ENCODE measurements around the gene UGP2. TPM values are rescaled to one million over a fixed set of nuclear protein-coding genes. Genes with fewer than 3 reads are reported as not detected.
"Not testable (repeated sequence)": the region's sequence is repeated elsewhere in the genome, so short reads cannot be mapped to it uniquely, and the experiment has no call there.

UGP2 gene
- polyA plus RNA-seq, 3 donors: 115 to 137 (median 123) TPM

GRCh38 chr2:63876311-63876710, 34.6 kb downstream of the UGP2 start:
- no peak for DNase-seq (ENCODE audit: extremely low read depth in 1 of 11, low read depth in 9 of 11, low spot score in 4 of 11)

- no peak for DNase-seq (ENCODE audit: extremely low read depth in 1 of 11, low read depth in 9 of 11, low spot score in 4 of 11)
Measured at GRCh38 chr2:63878486-63878885, 36.8 kb downstream of the UGP2 start.

GRCh38 chr2:63879876-63880433, 38.3 kb downstream of the UGP2 start:
- DNase-seq (ENCODE audit: extremely low read depth in 1 of 11, low read depth in 9 of 11, low spot score in 4 of 11): no peak

- no peak for DNase-seq (ENCODE audit: extremely low read depth in 1 of 11, low read depth in 9 of 11, low spot score in 4 of 11)
Measured at GRCh38 chr2:63880625-63881024, 38.9 kb downstream of the UGP2 start.

- DNase-seq (ENCODE audit: extremely low read depth in 1 of 11, low read depth in 9 of 11, low spot score in 4 of 11): no peak
Measured at GRCh38 chr2:63881205-63881604, 39.5 kb downstream of the UGP2 start.

GRCh38 chr2:63882395-63883105, 40.9 kb downstream of the UGP2 start:
- DNase-seq (ENCODE audit: extremely low read depth in 1 of 11, low read depth in 9 of 11, low spot score in 4 of 11): no peak

- no peak for DNase-seq (ENCODE audit: extremely low read depth in 1 of 11, low read depth in 9 of 11, low spot score in 4 of 11)
Measured at GRCh38 chr2:63886445-63886844, 44.7 kb downstream of the UGP2 start.

- DNase-seq (ENCODE audit: extremely low read depth in 1 of 11, low read depth in 9 of 11, low spot score in 4 of 11): no peak
Measured at GRCh38 chr2:63888053-63888452, 46.4 kb downstream of the UGP2 start.

GRCh38 chr2:63888490-63889402, 47.0 kb downstream of the UGP2 start:
- peak; percentile 15 to 52 (median 26) for DNase-seq (ENCODE audit: extremely low read depth in 1 of 11, low read depth in 9 of 11, low spot score in 4 of 11)

GRCh38 chr2:63890678-63891077, 49.0 kb downstream of the UGP2 start:
- no peak for DNase-seq (ENCODE audit: extremely low read depth in 1 of 11, low read depth in 9 of 11, low spot score in 4 of 11)

GRCh38 chr2:63891488-63892030, 49.9 kb downstream of the UGP2 start:
- no peak for DNase-seq (ENCODE audit: extremely low read depth in 1 of 11, low read depth in 9 of 11, low spot score in 4 of 11)

- DNase-seq (ENCODE audit: extremely low read depth in 1 of 11, low read depth in 9 of 11, low spot score in 4 of 11): peak in 1 of 11 donors; percentile 4
Measured at GRCh38 chr2:63893163-63893562, 51.5 kb downstream of the UGP2 start.

- DNase-seq (ENCODE audit: extremely low read depth in 1 of 11, low read depth in 9 of 11, low spot score in 4 of 11): no peak
Measured at GRCh38 chr2:63894167-63894566, 52.5 kb downstream of the UGP2 start.

- DNase-seq (ENCODE audit: extremely low read depth in 1 of 11, low read depth in 9 of 11, low spot score in 4 of 11): no peak
Measured at GRCh38 chr2:63898839-63899238, 57.1 kb downstream of the UGP2 start.

- DNase-seq (ENCODE audit: extremely low read depth in 1 of 11, low read depth in 9 of 11, low spot score in 4 of 11): no peak
Measured at GRCh38 chr2:63899639-63900038, 57.9 kb downstream of the UGP2 start.

- DNase-seq (ENCODE audit: extremely low read depth in 1 of 11, low read depth in 9 of 11, low spot score in 4 of 11): no peak
Measured at GRCh38 chr2:63902149-63902548, 60.5 kb downstream of the UGP2 start.

GRCh38 chr2:63903003-63903402, 61.3 kb downstream of the UGP2 start:
- DNase-seq (ENCODE audit: extremely low read depth in 1 of 11, low read depth in 9 of 11, low spot score in 4 of 11): no peak

- no peak for DNase-seq (ENCODE audit: extremely low read depth in 1 of 11, low read depth in 9 of 11, low spot score in 4 of 11)
Measured at GRCh38 chr2:63914311-63914710, 72.6 kb downstream of the UGP2 start.

- DNase-seq (ENCODE audit: extremely low read depth in 1 of 11, low read depth in 9 of 11, low spot score in 4 of 11): no peak
Measured at GRCh38 chr2:63926815-63927214, 85.1 kb downstream of the UGP2 start.

- not testable (repeated sequence) for DNase-seq (ENCODE audit: extremely low read depth in 1 of 11, low read depth in 9 of 11, low spot score in 4 of 11)
Measured at GRCh38 chr2:63932104-63932503, 90.4 kb downstream of the UGP2 start.
